Neural cell (in vitro differentiated cells): ENCODE results near the gene RUNX1. TPM values are rescaled to one million over a fixed set of nuclear protein-coding genes. Genes with fewer than 3 reads are reported as not detected.

Experiments
- H2AFZ ChIP-seq: fragments of 200-600, 300-800 bp; sonication (generic), shearing (Covaris generic); 2 replicates; pipeline ENCODE4 v1.6.0; 2014; ENCODE audit warnings: low read depth, mild to moderate bottlenecking, antibody characterized with exemption, low read length, moderate library complexity
- H3F3A ChIP-seq: fragments of 200-600 bp; shearing (Covaris generic); 2 replicates; pipeline ENCODE4 v1.6.1; 2016; ENCODE audit warnings: mild to moderate bottlenecking, moderate library complexity, mixed read lengths, antibody characterized with exemption, low read length; ENCODE audit not compliant: insufficient read depth, poor library complexity, severe bottlenecking
- H3K27ac ChIP-seq: fragments of 200-600, 300-800 bp; sonication (generic), shearing (Covaris generic); 2 replicates; pipeline ENCODE4 v1.5.1; 2014; ENCODE audit warnings: mild to moderate bottlenecking, low read length, moderate library complexity
- H3K27me3 ChIP-seq: fragments of 300-800, 200-600 bp; sonication (generic), shearing (Covaris generic); 2 replicates; pipeline ENCODE4 v1.6.0; 2014; ENCODE audit warnings: mild to moderate bottlenecking, low read depth, low read length, moderate library complexity; ENCODE audit not compliant: insufficient read depth
- H3K36me3 ChIP-seq: fragments of 300-800, 200-600 bp; sonication (generic), shearing (Covaris generic); 2 replicates; pipeline ENCODE4 v1.5.1; 2014; ENCODE audit warnings: mild to moderate bottlenecking, antibody characterized with exemption, low read length, moderate library complexity; ENCODE audit not compliant: insufficient read depth
- H3K4me2 ChIP-seq: fragments of 300-800, 200-600 bp; sonication (generic), shearing (Covaris generic); 2 replicates; pipeline ENCODE4 v1.6.0; 2014; ENCODE audit warnings: mild to moderate bottlenecking, low read length
- H3K4me3 ChIP-seq: fragments of 300-800, 200-600 bp; sonication (generic), shearing (Covaris generic); 2 replicates; pipeline ENCODE4 v1.5.1; 2014; ENCODE audit warnings: mild to moderate bottlenecking, low read length, moderate library complexity
- H3K79me2 ChIP-seq: fragments of 200-600 bp; shearing (Covaris generic); replicated peaks from 2 replicates; pipeline ENCODE4 v1.6.0; 2014; ENCODE audit warnings: mild to moderate bottlenecking, low read length, moderate library complexity; ENCODE audit not compliant: insufficient read depth
- H3K9ac ChIP-seq: fragments of 300-800, 200-600 bp; sonication (generic), shearing (Covaris generic); 2 replicates; pipeline ENCODE4 v1.6.1; 2016; ENCODE audit warnings: mild to moderate bottlenecking, low read length, mixed read lengths
- H3K9me2 ChIP-seq: fragments of 200-600 bp; shearing (Covaris generic); 2 replicates; pipeline ENCODE4 v1.6.1; 2016; ENCODE audit warnings: mild to moderate bottlenecking, low read length, mixed read lengths; ENCODE audit not compliant: insufficient read depth
- H3K9me3 ChIP-seq: fragments of 200-600, 300-800 bp; sonication (generic), shearing (Covaris generic); 2 replicates; pipeline ENCODE4 v1.6.1; 2016; ENCODE audit warnings: mild to moderate bottlenecking, mixed run types, low read length, moderate library complexity, mixed read lengths
- H4K20me1 ChIP-seq: fragments of 200-600 bp; shearing (Covaris generic); 2 replicates; pipeline ENCODE4 v1.6.1; 2016; ENCODE audit warnings: mild to moderate bottlenecking, mixed run types; ENCODE audit not compliant: insufficient read depth
- EP300 ChIP-seq: fragments of 450-650 bp; conservative IDR thresholded peaks from 2 replicates; pipeline ENCODE4 v1.6.1; 2014; ENCODE audit warnings: antibody characterized with exemption, mild to moderate bottlenecking, moderate library complexity; ENCODE audit not compliant: poor library complexity, severe bottlenecking
- EZH2 ChIP-seq: fragments of 200-600, 300-800 bp; shearing (Covaris generic), sonication (generic); IDR thresholded peaks from 2 replicates; pipeline ENCODE4 v1.6.1; 2014; ENCODE audit warnings: antibody characterized with exemption, low read length, borderline replicate concordance, mild to moderate bottlenecking; ENCODE audit not compliant: insufficient read depth, poor library complexity, severe bottlenecking
- MXI1 ChIP-seq: fragments of 450-650 bp; conservative IDR thresholded peaks from 2 replicates; pipeline ENCODE4 v1.6.1; 2014; ENCODE audit warnings: antibody characterized with exemption, mild to moderate bottlenecking; ENCODE audit not compliant: poor library complexity, severe bottlenecking
- POLR2AphosphoS5 ChIP-seq: IDR thresholded peaks from 2 replicates; pipeline ENCODE4 v1.6.1; 2012
- RAD21 ChIP-seq: fragments of 450-650 bp; conservative IDR thresholded peaks from 2 replicates; pipeline ENCODE4 v1.6.1; 2014; ENCODE audit warnings: antibody characterized with exemption, mild to moderate bottlenecking, moderate library complexity
- SMC3 ChIP-seq: fragments of 450-650 bp; conservative IDR thresholded peaks from 2 replicates; pipeline ENCODE4 v1.6.1; 2014; ENCODE audit warnings: antibody characterized with exemption, mild to moderate bottlenecking, moderate library complexity; ENCODE audit not compliant: poor library complexity
- TAF1 ChIP-seq: IDR thresholded peaks from 2 replicates; pipeline ENCODE4 v1.6.1; 2012; ENCODE audit warnings: low read depth
- polyA plus RNA-seq: library from polyadenylated mRNA; depleted of rRNA; stranded (reverse); fragments of >200 nt; gene quantifications from 2 replicates; pipeline ENCODE4 v1.2.3, GENCODE V29; 2014
- TF ChIP-seq, protein P1 (sequence below): fragments of 450-650 bp; IDR thresholded peaks from 2 replicates; pipeline ENCODE4 v1.5.1; 2014; ENCODE audit warnings: antibody characterized with exemption, mild to moderate bottlenecking, moderate library complexity; ENCODE audit not compliant: poor library complexity, severe bottlenecking
- TF ChIP-seq, protein P2 (sequence below): IDR thresholded peaks from 2 replicates; pipeline ENCODE4 v1.6.1; 2012; ENCODE audit warnings: borderline replicate concordance

RUNX1 gene
- polyA plus RNA-seq, 1 donor from 2014 or later: not detected

DNA sequence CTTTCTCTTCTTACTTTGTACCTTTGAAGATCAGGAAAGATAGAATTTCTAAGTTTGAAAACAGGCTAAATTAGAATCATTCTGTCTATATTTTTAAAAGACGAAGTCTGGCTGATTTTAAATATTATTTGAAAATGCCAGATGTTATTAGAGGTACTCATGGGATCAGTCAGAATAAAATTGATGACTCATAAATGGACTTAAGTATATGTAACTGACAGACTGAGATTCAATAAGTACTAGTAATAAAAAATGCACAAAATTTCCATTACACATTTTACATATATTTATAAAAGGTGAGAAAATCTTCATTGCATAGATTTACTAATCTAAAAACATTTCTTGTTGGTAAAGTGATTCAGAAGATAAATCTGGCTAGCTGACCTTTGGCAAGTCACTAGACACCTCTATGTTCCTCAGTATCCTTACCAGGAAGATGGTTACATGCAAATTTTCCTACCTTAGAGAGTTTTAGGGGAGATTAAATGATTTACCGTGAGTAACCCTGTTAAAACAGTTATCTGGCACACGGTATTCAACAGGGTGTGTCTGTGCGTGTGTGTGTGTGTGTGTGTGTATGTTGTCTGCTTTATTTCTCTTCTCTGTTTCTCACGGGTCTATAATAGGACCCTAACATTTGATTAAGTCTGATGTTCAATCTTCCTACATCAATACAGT is 189.0 kb downstream of the RUNX1 start:
- Histone ChIP-seq H3K4me3 (no peak overlapping the region), H2AFZ (no peak overlapping the region), H3F3A (no peaks in the 10 kb centered on the region), H3K9me3 (no peaks in the 10 kb centered on the region), H3K9me2 (no peaks in the 10 kb centered on the region), H3K27me3 (no peaks in the 10 kb centered on the region), H3K27ac (no peak overlapping the region), H4K20me1 (no peaks in the 10 kb centered on the region), H3K9ac (no peak overlapping the region), H3K79me2 (no peaks in the 10 kb centered on the region), H3K36me3 (no peaks in the 10 kb centered on the region), H3K4me2 (no peak overlapping the region)
- TF ChIP-seq MXI1: no peak
- no peak for TF ChIP-seq TAF1
- no peak for TF ChIP-seq EP300
- TF ChIP-seq, protein P1, sequence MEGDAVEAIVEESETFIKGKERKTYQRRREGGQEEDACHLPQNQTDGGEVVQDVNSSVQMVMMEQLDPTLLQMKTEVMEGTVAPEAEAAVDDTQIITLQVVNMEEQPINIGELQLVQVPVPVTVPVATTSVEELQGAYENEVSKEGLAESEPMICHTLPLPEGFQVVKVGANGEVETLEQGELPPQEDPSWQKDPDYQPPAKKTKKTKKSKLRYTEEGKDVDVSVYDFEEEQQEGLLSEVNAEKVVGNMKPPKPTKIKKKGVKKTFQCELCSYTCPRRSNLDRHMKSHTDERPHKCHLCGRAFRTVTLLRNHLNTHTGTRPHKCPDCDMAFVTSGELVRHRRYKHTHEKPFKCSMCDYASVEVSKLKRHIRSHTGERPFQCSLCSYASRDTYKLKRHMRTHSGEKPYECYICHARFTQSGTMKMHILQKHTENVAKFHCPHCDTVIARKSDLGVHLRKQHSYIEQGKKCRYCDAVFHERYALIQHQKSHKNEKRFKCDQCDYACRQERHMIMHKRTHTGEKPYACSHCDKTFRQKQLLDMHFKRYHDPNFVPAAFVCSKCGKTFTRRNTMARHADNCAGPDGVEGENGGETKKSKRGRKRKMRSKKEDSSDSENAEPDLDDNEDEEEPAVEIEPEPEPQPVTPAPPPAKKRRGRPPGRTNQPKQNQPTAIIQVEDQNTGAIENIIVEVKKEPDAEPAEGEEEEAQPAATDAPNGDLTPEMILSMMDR: no peak
- no peak for TF ChIP-seq SMC3
- no peak for TF ChIP-seq EZH2
- no peak for TF ChIP-seq POLR2AphosphoS5
- TF ChIP-seq, protein P2, sequence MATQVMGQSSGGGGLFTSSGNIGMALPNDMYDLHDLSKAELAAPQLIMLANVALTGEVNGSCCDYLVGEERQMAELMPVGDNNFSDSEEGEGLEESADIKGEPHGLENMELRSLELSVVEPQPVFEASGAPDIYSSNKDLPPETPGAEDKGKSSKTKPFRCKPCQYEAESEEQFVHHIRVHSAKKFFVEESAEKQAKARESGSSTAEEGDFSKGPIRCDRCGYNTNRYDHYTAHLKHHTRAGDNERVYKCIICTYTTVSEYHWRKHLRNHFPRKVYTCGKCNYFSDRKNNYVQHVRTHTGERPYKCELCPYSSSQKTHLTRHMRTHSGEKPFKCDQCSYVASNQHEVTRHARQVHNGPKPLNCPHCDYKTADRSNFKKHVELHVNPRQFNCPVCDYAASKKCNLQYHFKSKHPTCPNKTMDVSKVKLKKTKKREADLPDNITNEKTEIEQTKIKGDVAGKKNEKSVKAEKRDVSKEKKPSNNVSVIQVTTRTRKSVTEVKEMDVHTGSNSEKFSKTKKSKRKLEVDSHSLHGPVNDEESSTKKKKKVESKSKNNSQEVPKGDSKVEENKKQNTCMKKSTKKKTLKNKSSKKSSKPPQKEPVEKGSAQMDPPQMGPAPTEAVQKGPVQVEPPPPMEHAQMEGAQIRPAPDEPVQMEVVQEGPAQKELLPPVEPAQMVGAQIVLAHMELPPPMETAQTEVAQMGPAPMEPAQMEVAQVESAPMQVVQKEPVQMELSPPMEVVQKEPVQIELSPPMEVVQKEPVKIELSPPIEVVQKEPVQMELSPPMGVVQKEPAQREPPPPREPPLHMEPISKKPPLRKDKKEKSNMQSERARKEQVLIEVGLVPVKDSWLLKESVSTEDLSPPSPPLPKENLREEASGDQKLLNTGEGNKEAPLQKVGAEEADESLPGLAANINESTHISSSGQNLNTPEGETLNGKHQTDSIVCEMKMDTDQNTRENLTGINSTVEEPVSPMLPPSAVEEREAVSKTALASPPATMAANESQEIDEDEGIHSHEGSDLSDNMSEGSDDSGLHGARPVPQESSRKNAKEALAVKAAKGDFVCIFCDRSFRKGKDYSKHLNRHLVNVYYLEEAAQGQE: no peak
- TF ChIP-seq RAD21: no peak

DNA sequence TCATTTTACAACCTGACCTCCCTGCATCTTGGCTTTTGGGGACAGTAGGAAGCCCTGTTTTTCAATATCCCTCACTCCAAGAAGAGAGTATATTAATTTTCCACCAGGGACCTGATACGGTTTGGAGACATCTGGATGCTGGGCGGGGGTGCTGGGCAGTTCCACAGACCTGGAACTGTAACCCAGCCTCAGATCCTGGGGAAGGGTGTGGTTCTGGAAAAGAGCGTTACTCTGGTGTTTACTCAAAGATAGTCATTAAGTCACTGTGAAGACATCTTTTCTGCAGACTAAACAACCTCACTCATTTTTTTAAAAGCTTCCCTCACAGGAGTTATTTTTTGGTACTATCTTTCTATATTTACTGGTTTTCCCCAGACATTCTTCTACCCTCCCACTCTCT is 190.5 kb downstream of the RUNX1 start:
- H3K9me2 ChIP-seq: no peaks in the 10 kb centered on the region
- no peaks in the 10 kb centered on the region for H3F3A ChIP-seq
- no peaks in the 10 kb centered on the region for H3K79me2 ChIP-seq
- no peak overlapping the region for H3K4me2 ChIP-seq
- no peaks in the 10 kb centered on the region for H3K9me3 ChIP-seq
- H2AFZ ChIP-seq: no peak overlapping the region
- H3K36me3 ChIP-seq: no peaks in the 10 kb centered on the region
- no peaks in the 10 kb centered on the region for H3K27me3 ChIP-seq
- no peak overlapping the region for H3K27ac ChIP-seq
- no peak for TF ChIP-seq MXI1
- TF ChIP-seq RAD21: no peak
- TF ChIP-seq EP300: no peak
- TF ChIP-seq, protein P2: no peak
- TF ChIP-seq, protein P1: no peak
- TF ChIP-seq SMC3: no peak
- TF ChIP-seq TAF1: no peak
- TF ChIP-seq POLR2AphosphoS5: no peak
- no peak for TF ChIP-seq EZH2
- no peak overlapping the region for H3K4me3 ChIP-seq
- H4K20me1 ChIP-seq: no peaks in the 10 kb centered on the region
- H3K9ac ChIP-seq: no peak overlapping the region
